IMR-90 (cell line): ENCODE results near the gene BOLA1. TPM values are rescaled to one million over a fixed set of nuclear protein-coding genes. Genes with fewer than 3 reads are reported as not detected.

ENCODE experiments used
- ATAC-seq: fragments of 200-7000 bp; cut with Tn5 transposase; 2 replicates; pipeline ENCODE4 v1.9.1; 2020; ENCODE audit warnings: low read depth, mild to moderate bottlenecking, moderate library complexity
- BruUV-seq: library from RNA; stranded (reverse); fragments of 400-500 nt; replicated peaks from 2 replicates; lab custom pipeline; 2021; lab: Mats Ljungman, UMichigan
- CTCF ChIA-PET: fragments of 300-600 bp; formaldehyde crosslinking; extraction: SDS; loops from one replicate; lab custom pipeline; 2021; ENCODE audit warnings: antibody characterized with exemption; lab: Yijun Ruan, JAX
- POLR2A ChIA-PET: fragments of 300-600 bp; sonication (Branson Sonifier 250); formaldehyde crosslinking; loops from one replicate; lab custom pipeline; 2022; ENCODE audit warnings: antibody characterized with exemption; ENCODE audit not compliant: unreplicated experiment; lab: Charles Lee
- DNase-seq: peaks from one replicate; pipeline ENCODE4 v3.0.0; 2013
- H2AFZ ChIP-seq: replicated peaks from 2 replicates; pipeline ENCODE3; 2013; ENCODE audit warnings: low read length, mild to moderate bottlenecking; ENCODE audit not compliant: poor library complexity
- H2AK5ac ChIP-seq: 2 replicates; pipeline ENCODE4 v1.6.1; 2013; ENCODE audit warnings: low read depth, low read length, inconsistent platforms
- H2AK9ac ChIP-seq: replicated peaks from 2 replicates; pipeline ENCODE3; 2013; ENCODE audit warnings: mild to moderate bottlenecking, low read depth, low read length, moderate library complexity; ENCODE audit not compliant: poor library complexity
- H2BK120ac ChIP-seq: 2 replicates; pipeline ENCODE4 v1.6.1; 2013; ENCODE audit warnings: low read depth, low read length, inconsistent platforms
- H2BK15ac ChIP-seq: 3 replicates; pipeline ENCODE4 v1.6.1; 2013; ENCODE audit warnings: low read depth, low read length, inconsistent platforms
- H2BK20ac ChIP-seq: 2 replicates; pipeline ENCODE4 v1.6.1; 2013; ENCODE audit warnings: low read depth, mild to moderate bottlenecking, inconsistent platforms, low read length, moderate library complexity
- H2BK5ac ChIP-seq: 2 replicates; pipeline ENCODE4 v1.6.1; 2013; ENCODE audit warnings: mild to moderate bottlenecking, low read depth, low read length, inconsistent platforms; ENCODE audit not compliant: poor library complexity, severe bottlenecking
- H3K14ac ChIP-seq: replicated peaks from 2 replicates; pipeline ENCODE4 v1.6.1; 2013; ENCODE audit warnings: low read depth, low read length, inconsistent platforms
- H3K18ac ChIP-seq: 2 replicates; pipeline ENCODE4 v1.6.1; 2013; ENCODE audit warnings: low read depth, low read length, control low read depth
- H3K23ac ChIP-seq: 2 replicates; pipeline ENCODE4 v1.6.1; 2013; ENCODE audit warnings: low read depth, low read length, inconsistent platforms
- H3K27ac ChIP-seq: 2 replicates; pipeline ENCODE4 v1.5.1; 2013; ENCODE audit warnings: mild to moderate bottlenecking, control low read depth, low read length; ENCODE audit not compliant: insufficient read depth
- H3K27me3 ChIP-seq: 2 replicates; pipeline ENCODE4 v1.6.1; 2013; ENCODE audit warnings: low read length; ENCODE audit not compliant: control insufficient read depth, insufficient read depth
- H3K36me3 ChIP-seq: 2 replicates; pipeline ENCODE4 v1.6.1; 2013; ENCODE audit warnings: low read length, mixed read lengths; ENCODE audit not compliant: control insufficient read depth, insufficient read depth
- H3K4ac ChIP-seq: 2 replicates; pipeline ENCODE4 v1.6.1; 2013; ENCODE audit warnings: low read depth, low read length, inconsistent platforms
- H3K4me1 ChIP-seq: 2 replicates; pipeline ENCODE4 v1.6.1; 2013; ENCODE audit warnings: low read length, mixed read lengths; ENCODE audit not compliant: control insufficient read depth, insufficient read depth
- H3K4me2 ChIP-seq: 2 replicates; pipeline ENCODE4 v1.6.1; 2013; ENCODE audit warnings: low read depth, mild to moderate bottlenecking, control low read depth, low read length, moderate library complexity
- H3K4me3 ChIP-seq: 2 replicates; pipeline ENCODE4 v1.5.1; 2013; ENCODE audit warnings: low read depth, mild to moderate bottlenecking, control low read depth, low read length, moderate library complexity; ENCODE audit not compliant: insufficient read depth
- H3K56ac ChIP-seq: 2 replicates; pipeline ENCODE4 v1.6.1; 2013; ENCODE audit warnings: low read length, inconsistent platforms; ENCODE audit not compliant: insufficient read depth; ENCODE audit errors: extremely low read depth
- H3K79me1 ChIP-seq, 2 experiments: 2 replicates each; pipeline ENCODE4 v1.6.1; 2013; ENCODE audit warnings: low read length in 2 of 2, inconsistent platforms in 1 of 2, low read depth in 1 of 2
- H3K9ac ChIP-seq: 2 replicates; pipeline ENCODE4 v1.6.1; 2013; ENCODE audit warnings: low read depth, low read length, control low read depth
- H3K9me1 ChIP-seq: 2 replicates; pipeline ENCODE4 v1.6.1; 2013; ENCODE audit warnings: low read length, inconsistent platforms; ENCODE audit not compliant: insufficient read depth
- H3K9me3 ChIP-seq: 2 replicates; pipeline ENCODE4 v1.6.1; 2013; ENCODE audit warnings: low read length; ENCODE audit not compliant: control insufficient read depth, insufficient read depth
- H4K20me1 ChIP-seq: 2 replicates; pipeline ENCODE4 v1.6.1; 2013; ENCODE audit warnings: low read length, inconsistent platforms; ENCODE audit not compliant: insufficient read depth
- H4K5ac ChIP-seq: 2 replicates; pipeline ENCODE4 v1.6.1; 2013; ENCODE audit warnings: mild to moderate bottlenecking, low read depth, low read length, control low read depth
- H4K8ac ChIP-seq, 2 experiments: 2 replicates each; pipeline ENCODE4 v1.6.1; 2013; ENCODE audit warnings: low read depth in 2 of 2, low read length in 2 of 2, control low read depth in 1 of 2, inconsistent platforms in 1 of 2
- H4K91ac ChIP-seq: 2 replicates; pipeline ENCODE4 v1.6.1; 2013; ENCODE audit warnings: low read depth, low read length, inconsistent platforms; ENCODE audit not compliant: insufficient read depth
- BHLHE40 ChIP-seq: fragments of 150-350 bp; IDR thresholded peaks from 2 replicates; pipeline ENCODE4 v1.6.1; 2016; ENCODE audit warnings: mild to moderate bottlenecking, low read depth, low read length
- WGBS, 2 experiments: methylation state at CpG; one replicate each; pipeline versions ENCODE4 v1.1.5 to v1.1.7; 2013; ENCODE audit warnings: missing lambda C conversion rate in 2 of 2; ENCODE audit not compliant: insufficient read length in 1 of 2; ENCODE audit errors: extremely low coverage in 2 of 2; 5-methylcytosine and 5-hydroxymethylcytosine counted together
- dilution Hi-C: fragments of 300-500 bp; cut with HindIII; formaldehyde crosslinking; loops from one replicate; pipeline ENCODE4 v1.14.3; 2018; ENCODE audit warnings: low sequenced_read_pairs; ENCODE audit not compliant: unreplicated experiment
- in situ Hi-C: fragments of 300-500 bp; cut with MboI; formaldehyde crosslinking; loops from 3 replicates; pipeline ENCODE4 v1.14.3; 2019; ENCODE audit warnings: low sequenced_read_pairs, inconsistent platforms, mixed read lengths
- intact Hi-C: fragments of 100-400 bp; cut with micrococcal nuclease; formaldehyde crosslinking; loops from 2 replicates; pipeline ENCODE4 v1.10.0; 2022
- polyA plus RNA-seq, 3 experiments: library from polyadenylated mRNA; depleted of rRNA; stranded (reverse); fragments of >200 nt; gene quantifications; 2 replicates each; pipeline ENCODE4 v1.2.3, GENCODE V29; 2012; ENCODE audit warnings: low replicate concordance in 1 of 3
- total RNA-seq: library from RNA; depleted of rRNA; stranded (reverse); fragments of >200 nt; gene quantifications from 2 replicates; pipeline ENCODE4 v1.2.3, GENCODE V29; 2012
- TF ChIP-seq, protein P1 (sequence below): conservative IDR thresholded peaks from 2 replicates; pipeline ENCODE4 v1.5.1; 2012; ENCODE audit warnings: mild to moderate bottlenecking, low read depth, low read length, improper control_type of control experiment

The BOLA1 gene
- total and polyA plus RNA-seq, 2 of the 4 experiments (the other 2 are of a cell fraction), result 3.4 to 12.6 TPM

- no peak for TF ChIP-seq BHLHE40
- TF ChIP-seq, protein P1, sequence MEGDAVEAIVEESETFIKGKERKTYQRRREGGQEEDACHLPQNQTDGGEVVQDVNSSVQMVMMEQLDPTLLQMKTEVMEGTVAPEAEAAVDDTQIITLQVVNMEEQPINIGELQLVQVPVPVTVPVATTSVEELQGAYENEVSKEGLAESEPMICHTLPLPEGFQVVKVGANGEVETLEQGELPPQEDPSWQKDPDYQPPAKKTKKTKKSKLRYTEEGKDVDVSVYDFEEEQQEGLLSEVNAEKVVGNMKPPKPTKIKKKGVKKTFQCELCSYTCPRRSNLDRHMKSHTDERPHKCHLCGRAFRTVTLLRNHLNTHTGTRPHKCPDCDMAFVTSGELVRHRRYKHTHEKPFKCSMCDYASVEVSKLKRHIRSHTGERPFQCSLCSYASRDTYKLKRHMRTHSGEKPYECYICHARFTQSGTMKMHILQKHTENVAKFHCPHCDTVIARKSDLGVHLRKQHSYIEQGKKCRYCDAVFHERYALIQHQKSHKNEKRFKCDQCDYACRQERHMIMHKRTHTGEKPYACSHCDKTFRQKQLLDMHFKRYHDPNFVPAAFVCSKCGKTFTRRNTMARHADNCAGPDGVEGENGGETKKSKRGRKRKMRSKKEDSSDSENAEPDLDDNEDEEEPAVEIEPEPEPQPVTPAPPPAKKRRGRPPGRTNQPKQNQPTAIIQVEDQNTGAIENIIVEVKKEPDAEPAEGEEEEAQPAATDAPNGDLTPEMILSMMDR, result peak; percentile 24; the same call in 1 of the 2 replicates
- 13% methylated on average over 3 of the region's 8 CpGs; no CpG with 5 or more reads in 1 of the 2 experiments for WGBS, 2 experiments
- H3K4me1 ChIP-seq, result peaks cover 11% of the 10 kb centered on the region
- H3K14ac ChIP-seq, result peak overlapping the region; percentile 81
- in situ Hi-C loops, result loop anchor here (5.0 kb wide), 1 partner anchor 35 kb away; no protein-coding TSS in a partner anchor
- no peaks in the 10 kb centered on the region for H3K27me3 ChIP-seq
- dilution Hi-C loops, result no loop called here
- ChIA-PET POLR2A (interaction anchor here (0.8 kb wide), 1 partner anchor 9 kb away, joined by 3 read pairs; no protein-coding TSS in a partner anchor), CTCF (interaction anchor here (0.6 kb wide), 1 partner anchor 58 kb away, joined by 3 read pairs; no protein-coding TSS in a partner anchor)
- H3K23ac ChIP-seq, result peak overlapping the region; percentile 89; the same call in 1 of the 2 replicates
- H3K18ac ChIP-seq, result peak overlapping the region; percentile 42; the same call in 1 of the 2 replicates
- H2BK120ac ChIP-seq, result peak overlapping the region; percentile 79; the same call in 1 of the 2 replicates
- H4K5ac ChIP-seq, result peak overlapping the region; percentile 67
- intact Hi-C loops, result loop anchor here (5.0 kb wide), 1 partner anchor 45 kb away; no protein-coding TSS in a partner anchor
- DNase-seq, result peak; percentile 58
- H2BK15ac ChIP-seq, result peak overlapping the region; percentile 17; the same call in 1 of the 3 replicates
- peaks cover 3 to 58% of the 10 kb centered on the region in 2 experiments for H3K79me1 ChIP-seq
- peaks cover 29% of the 10 kb centered on the region for H3K9me1 ChIP-seq
- H3K4me3 ChIP-seq, result peak overlapping the region; percentile 84
- peaks cover 9% of the 10 kb centered on the region; the same call in 1 of the 2 replicates for H3K36me3 ChIP-seq
- peak overlapping the region; percentile 67; the same call in 1 of the 2 replicates for H4K91ac ChIP-seq
- H2BK20ac ChIP-seq, result peak overlapping the region; percentile 84
- H3K4me2 ChIP-seq, result peak overlapping the region; percentile 90
- peak overlapping the region; percentile 96 for H2AFZ ChIP-seq
- peak overlapping the region; percentile 15 for H3K9ac ChIP-seq
- peak overlapping the region; percentile 99 for H2AK9ac ChIP-seq
- H3K27ac ChIP-seq, result peak overlapping the region; percentile 33; the same call in 1 of the 2 replicates
- BruUV-seq, result no TSS peak
- peak overlapping the region; percentile 89 for H3K4ac ChIP-seq
- H3K56ac ChIP-seq, result peak overlapping the region; percentile 36; the same call in 1 of the 2 replicates
- peak overlapping the region; percentile 68; the same call in 1 of the 2 replicates for H2AK5ac ChIP-seq
- H4K20me1 ChIP-seq, result no peaks in the 10 kb centered on the region
- peak overlapping the region; percentile 15 to 97 for H4K8ac ChIP-seq
- ATAC-seq, result peak; percentile 22
- H2BK5ac ChIP-seq, result peak overlapping the region; percentile 26
- no peaks in the 10 kb centered on the region for H3K9me3 ChIP-seq
These were observed 37.8 kb downstream of the BOLA1 start for GRCh38 chr1:149936992-149937705.
